A204.1 (cell line): Measurements from ENCODE around the gene PCDHA1.

Source experiments
- FAIRE-seq: peaks from 2 replicates; lab custom pipeline; 2012; peaks lifted over from hg19 to GRCh38; lab: Jason Lieb, UNC

PCDHA1 gene

GRCh38 chr5:140923601-140924000 is 137.7 kb downstream of the PCDHA1 start:
- no peak for FAIRE-seq

GRCh38 chr5:140925806-140926442 is 140.0 kb downstream of the PCDHA1 start, which contains the start of gene PCDHAC1:
PCDHAC1 (plus strand) TSS chr5:140926299; CDS start chr5:140926893, 594 bp downstream.
- no peak for FAIRE-seq

- FAIRE-seq: no peak
These were observed 140.7 kb downstream of the PCDHA1 start for GRCh38 chr5:140926443-140927227.

- FAIRE-seq: no peak
These were observed 141.3 kb downstream of the PCDHA1 start for GRCh38 chr5:140927228-140927573.

- FAIRE-seq: no peak
These were observed 149.1 kb downstream of the PCDHA1 start for GRCh38 chr5:140934964-140935606.

GRCh38 chr5:140946578-140946977 is 160.6 kb downstream of the PCDHA1 start:
- no peak for FAIRE-seq

- FAIRE-seq: no peak
These were observed 165.7 kb downstream of the PCDHA1 start for GRCh38 chr5:140951636-140952035.

- no peak for FAIRE-seq
These were observed 167.3 kb downstream of the PCDHA1 start for GRCh38 chr5:140953234-140953633.

GRCh38 chr5:140962190-140962589 is 176.2 kb downstream of the PCDHA1 start:
- FAIRE-seq: no peak

GRCh38 chr5:140964356-140964755 is 178.4 kb downstream of the PCDHA1 start:
- FAIRE-seq: no peak

- no peak for FAIRE-seq
These were observed 180.0 kb downstream of the PCDHA1 start for GRCh38 chr5:140965905-140966292.

GRCh38 chr5:140966293-140967225 is 180.6 kb downstream of the PCDHA1 start, which contains the start of gene PCDHAC2:
PCDHAC2 (plus strand) TSS chr5:140966476; CDS start chr5:140966767, 291 bp downstream.
- no peak for FAIRE-seq

- no peak for FAIRE-seq
These were observed 181.4 kb downstream of the PCDHA1 start for GRCh38 chr5:140967226-140967893.

GRCh38 chr5:140969880-140970279 is 183.9 kb downstream of the PCDHA1 start:
- FAIRE-seq: no peak

GRCh38 chr5:140973550-140973949 is 187.6 kb downstream of the PCDHA1 start:
- FAIRE-seq: no peak

GRCh38 chr5:140977003-140977402 is 191.1 kb downstream of the PCDHA1 start:
- no peak for FAIRE-seq

GRCh38 chr5:140978260-140978659 is 192.3 kb downstream of the PCDHA1 start:
- no peak for FAIRE-seq

GRCh38 chr5:140978983-140979382 is 193.0 kb downstream of the PCDHA1 start:
- FAIRE-seq: no peak

- no peak for FAIRE-seq
These were observed 196.3 kb downstream of the PCDHA1 start for GRCh38 chr5:140982083-140982716.

- no peak for FAIRE-seq
These were observed 200.2 kb downstream of the PCDHA1 start for GRCh38 chr5:140986117-140986521.

GRCh38 chr5:140988100-140988499 is 202.2 kb downstream of the PCDHA1 start:
- no peak for FAIRE-seq
